A204.1 (cell line): ENCODE data around the gene SERPINA10.
"Not testable (repeated sequence)": the region's sequence is repeated elsewhere in the genome, so short reads cannot be mapped to it uniquely, and the experiment has no call there.

Experiments
- FAIRE-seq: peaks from 2 replicates; lab custom pipeline; 2012; peaks lifted over from hg19 to GRCh38; lab: Jason Lieb, UNC

SERPINA10 gene

GRCh38 chr14:94313991-94314655 is 21.1 kb upstream of the SERPINA10 start:
- no peak for FAIRE-seq

GRCh38 chr14:94312481-94313246 is 19.6 kb upstream of the SERPINA10 start:
- no peak for FAIRE-seq

GRCh38 chr14:94310248-94310647 is 17.2 kb upstream of the SERPINA10 start:
- FAIRE-seq: no peak

- no peak for FAIRE-seq
These were observed 16.7 kb upstream of the SERPINA10 start for GRCh38 chr14:94309721-94310120.

- no peak for FAIRE-seq
These were observed 14.4 kb upstream of the SERPINA10 start for GRCh38 chr14:94307410-94307992.

GRCh38 chr14:94306047-94306978 is 13.2 kb upstream of the SERPINA10 start:
- FAIRE-seq: no peak

- no peak for FAIRE-seq
These were observed 12.6 kb upstream of the SERPINA10 start for GRCh38 chr14:94305620-94306019.

- FAIRE-seq: no peak
These were observed 11.2 kb upstream of the SERPINA10 start for GRCh38 chr14:94304243-94304642.

GRCh38 chr14:94303111-94303510 is 10.0 kb upstream of the SERPINA10 start:
- FAIRE-seq: no peak

- FAIRE-seq: no peak
These were observed 5.1 kb upstream of the SERPINA10 start for GRCh38 chr14:94298130-94298529.

- FAIRE-seq: not testable (repeated sequence)
These were observed 3.1 kb upstream of the SERPINA10 start for GRCh38 chr14:94296181-94296545.

GRCh38 chr14:94295360-94296180 is 2.5 kb upstream of the SERPINA10 start:
- no peak for FAIRE-seq

- no peak for FAIRE-seq
These were observed 483 bp upstream of the SERPINA10 start for GRCh38 chr14:94293578-94293924.

GRCh38 chr14:94292526-94292871 is 569 bp downstream of the SERPINA10 start:
- no peak for FAIRE-seq

- no peak for FAIRE-seq
These were observed 1.1 kb downstream of the SERPINA10 start for GRCh38 chr14:94291906-94292525.

GRCh38 chr14:94291159-94291905 is 1.7 kb downstream of the SERPINA10 start:
- no peak for FAIRE-seq

- no peak for FAIRE-seq
These were observed 2.9 kb downstream of the SERPINA10 start for GRCh38 chr14:94290197-94290596.

GRCh38 chr14:94288610-94289465 is 4.2 kb downstream of the SERPINA10 start:
- no peak for FAIRE-seq

GRCh38 chr14:94285158-94285557 is 7.9 kb downstream of the SERPINA10 start:
- FAIRE-seq: no peak

GRCh38 chr14:94284221-94284620 is 8.8 kb downstream of the SERPINA10 start:
- FAIRE-seq: no peak
